Measurements from ENCODE around the gene TENM3. TPM values are rescaled to one million over a fixed set of nuclear protein-coding genes. Genes with fewer than 3 reads are reported as not detected.

The TENM3 gene
- polyA plus RNA-seq, 2 donors, result 0.20 to 0.39 TPM

GRCh38 chr4:182786991-182787390 lies 543.8 kb downstream of the TENM3 start:
- Histone ChIP-seq H3K27me3 (ENCODE audit: control insufficient read depth in 1 of 2, insufficient read depth in 2 of 2, low read length in 2 of 2) (no peaks in the 10 kb centered on the region), H3K4me1 (ENCODE audit: control insufficient read depth in 2 of 2, insufficient read depth in 2 of 2, low read length in 1 of 2) (no peaks in the 10 kb centered on the region), H3K4me3 (ENCODE audit: low read depth in 1 of 2, low read length in 2 of 2) (no peak overlapping the region), H3K9me3 (ENCODE audit: control insufficient read depth in 2 of 2, insufficient read depth in 1 of 2, low read depth in 1 of 2, low read length in 1 of 2) (no peaks in the 10 kb centered on the region), H3K36me3 (ENCODE audit: control insufficient read depth in 2 of 2, insufficient read depth in 2 of 2, low read length in 1 of 2) (no peaks in the 10 kb centered on the region), H3K27ac (ENCODE audit: low read depth in 2 of 2, low read length in 1 of 2) (no peak overlapping the region)
- WGBS, 2 donors, result 84 to 87% methylated on average over 6 of the region's 6 CpGs

- WGBS, 2 donors, result 68 to 80% methylated on average over 7 of the region's 7 CpGs
- Histone ChIP-seq H3K4me3 (ENCODE audit: low read depth in 1 of 2, low read length in 2 of 2) (no peak overlapping the region), H3K4me1 (ENCODE audit: control insufficient read depth in 2 of 2, insufficient read depth in 2 of 2, low read length in 1 of 2) (no peaks in the 10 kb centered on the region), H3K27ac (ENCODE audit: low read depth in 2 of 2, low read length in 1 of 2) (no peak overlapping the region), H3K9me3 (ENCODE audit: control insufficient read depth in 2 of 2, insufficient read depth in 1 of 2, low read depth in 1 of 2, low read length in 1 of 2) (no peaks in the 10 kb centered on the region), H3K27me3 (ENCODE audit: control insufficient read depth in 1 of 2, insufficient read depth in 2 of 2, low read length in 2 of 2) (no peaks in the 10 kb centered on the region), H3K36me3 (ENCODE audit: control insufficient read depth in 2 of 2, insufficient read depth in 2 of 2, low read length in 1 of 2) (no peaks in the 10 kb centered on the region)
These were observed 545.0 kb downstream of the TENM3 start for GRCh38 chr4:182788201-182788600.

- Histone ChIP-seq H3K27ac (ENCODE audit: low read depth in 2 of 2, low read length in 1 of 2) (no peak overlapping the region), H3K9me3 (ENCODE audit: control insufficient read depth in 2 of 2, insufficient read depth in 1 of 2, low read depth in 1 of 2, low read length in 1 of 2) (no peaks in the 10 kb centered on the region), H3K4me3 (ENCODE audit: low read depth in 1 of 2, low read length in 2 of 2) (no peak overlapping the region), H3K4me1 (ENCODE audit: control insufficient read depth in 2 of 2, insufficient read depth in 2 of 2, low read length in 1 of 2) (no peaks in the 10 kb centered on the region), H3K36me3 (ENCODE audit: control insufficient read depth in 2 of 2, insufficient read depth in 2 of 2, low read length in 1 of 2) (no peaks in the 10 kb centered on the region), H3K27me3 (ENCODE audit: control insufficient read depth in 1 of 2, insufficient read depth in 2 of 2, low read length in 2 of 2) (no peaks in the 10 kb centered on the region)
- WGBS, 2 donors, result 74% methylated on average over 7 of the region's 7 CpGs
These were observed 546.3 kb downstream of the TENM3 start for GRCh38 chr4:182789529-182789928.

GRCh38 chr4:182795446-182796238 lies 552.4 kb downstream of the TENM3 start:
- H3K4me1 ChIP-seq (ENCODE audit: control insufficient read depth in 2 of 2, insufficient read depth in 2 of 2, low read length in 1 of 2), result no peaks in the 10 kb centered on the region
- peaks cover 0 to 1% of the 10 kb centered on the region in 2 donors for H3K36me3 ChIP-seq (ENCODE audit: control insufficient read depth in 2 of 2, insufficient read depth in 2 of 2, low read length in 1 of 2)
- no peak overlapping the region for H3K27ac ChIP-seq (ENCODE audit: low read depth in 2 of 2, low read length in 1 of 2)
- peaks cover 3 to 5% of the 10 kb centered on the region in 2 donors for H3K9me3 ChIP-seq (ENCODE audit: control insufficient read depth in 2 of 2, insufficient read depth in 1 of 2, low read depth in 1 of 2, low read length in 1 of 2)
- WGBS, 2 donors, result 60 to 74% methylated on average over 6 of the region's 6 CpGs
- no peaks in the 10 kb centered on the region for H3K27me3 ChIP-seq (ENCODE audit: control insufficient read depth in 1 of 2, insufficient read depth in 2 of 2, low read length in 2 of 2)
- H3K4me3 ChIP-seq (ENCODE audit: low read depth in 1 of 2, low read length in 2 of 2), result no peak overlapping the region

GRCh38 chr4:182799515-182800215 lies 556.5 kb downstream of the TENM3 start:
- Histone ChIP-seq H3K4me3 (ENCODE audit: low read depth in 1 of 2, low read length in 2 of 2) (no peak overlapping the region), H3K27ac (ENCODE audit: low read depth in 2 of 2, low read length in 1 of 2) (no peak overlapping the region), H3K27me3 (ENCODE audit: control insufficient read depth in 1 of 2, insufficient read depth in 2 of 2, low read length in 2 of 2) (no peaks in the 10 kb centered on the region), H3K36me3 (ENCODE audit: control insufficient read depth in 2 of 2, insufficient read depth in 2 of 2, low read length in 1 of 2) (peaks cover 0 to 1% of the 10 kb centered on the region in 2 donors), H3K9me3 (ENCODE audit: control insufficient read depth in 2 of 2, insufficient read depth in 1 of 2, low read depth in 1 of 2, low read length in 1 of 2) (peaks cover 3 to 5% of the 10 kb centered on the region in 2 donors), H3K4me1 (ENCODE audit: control insufficient read depth in 2 of 2, insufficient read depth in 2 of 2, low read length in 1 of 2) (no peaks in the 10 kb centered on the region)
- WGBS, 2 donors, result 96% methylated on average over 85 of the region's 85 CpGs

GRCh38 chr4:182800216-182800515 lies 557.0 kb downstream of the TENM3 start:
- Histone ChIP-seq H3K9me3 (ENCODE audit: control insufficient read depth in 2 of 2, insufficient read depth in 1 of 2, low read depth in 1 of 2, low read length in 1 of 2) (peaks cover 3 to 5% of the 10 kb centered on the region in 2 donors), H3K4me1 (ENCODE audit: control insufficient read depth in 2 of 2, insufficient read depth in 2 of 2, low read length in 1 of 2) (no peaks in the 10 kb centered on the region), H3K27me3 (ENCODE audit: control insufficient read depth in 1 of 2, insufficient read depth in 2 of 2, low read length in 2 of 2) (no peaks in the 10 kb centered on the region), H3K27ac (ENCODE audit: low read depth in 2 of 2, low read length in 1 of 2) (no peak overlapping the region), H3K4me3 (ENCODE audit: low read depth in 1 of 2, low read length in 2 of 2) (no peak overlapping the region), H3K36me3 (ENCODE audit: control insufficient read depth in 2 of 2, insufficient read depth in 2 of 2, low read length in 1 of 2) (peaks cover 0 to 1% of the 10 kb centered on the region in 2 donors)
- WGBS, 2 donors, result 90 to 95% methylated on average over 29 of the region's 29 CpGs

- H3K36me3 ChIP-seq (ENCODE audit: control insufficient read depth in 2 of 2, insufficient read depth in 2 of 2, low read length in 1 of 2), result peaks cover 0 to 1% of the 10 kb centered on the region in 2 donors
- H3K27ac ChIP-seq (ENCODE audit: low read depth in 2 of 2, low read length in 1 of 2), result no peak overlapping the region
- H3K4me1 ChIP-seq (ENCODE audit: control insufficient read depth in 2 of 2, insufficient read depth in 2 of 2, low read length in 1 of 2), result no peaks in the 10 kb centered on the region
- peaks cover 3 to 5% of the 10 kb centered on the region in 2 donors for H3K9me3 ChIP-seq (ENCODE audit: control insufficient read depth in 2 of 2, insufficient read depth in 1 of 2, low read depth in 1 of 2, low read length in 1 of 2)
- H3K4me3 ChIP-seq (ENCODE audit: low read depth in 1 of 2, low read length in 2 of 2), result no peak overlapping the region
- H3K27me3 ChIP-seq (ENCODE audit: control insufficient read depth in 1 of 2, insufficient read depth in 2 of 2, low read length in 2 of 2), result no peaks in the 10 kb centered on the region
- WGBS, 2 donors, result 71 to 83% methylated on average over 15 of the region's 15 CpGs
These were observed 558.4 kb downstream of the TENM3 start for GRCh38 chr4:182801636-182802035.

GRCh38 chr4:182802621-182803020 lies 559.4 kb downstream of the TENM3 start:
- no peaks in the 10 kb centered on the region for H3K27me3 ChIP-seq (ENCODE audit: control insufficient read depth in 1 of 2, insufficient read depth in 2 of 2, low read length in 2 of 2)
- H3K36me3 ChIP-seq (ENCODE audit: control insufficient read depth in 2 of 2, insufficient read depth in 2 of 2, low read length in 1 of 2), result peaks cover 0 to 1% of the 10 kb centered on the region in 2 donors
- no peak overlapping the region for H3K4me3 ChIP-seq (ENCODE audit: low read depth in 1 of 2, low read length in 2 of 2)
- H3K9me3 ChIP-seq (ENCODE audit: control insufficient read depth in 2 of 2, insufficient read depth in 1 of 2, low read depth in 1 of 2, low read length in 1 of 2), result peaks cover 3 to 5% of the 10 kb centered on the region in 2 donors
- H3K4me1 ChIP-seq (ENCODE audit: control insufficient read depth in 2 of 2, insufficient read depth in 2 of 2, low read length in 1 of 2), result no peaks in the 10 kb centered on the region
- no peak overlapping the region for H3K27ac ChIP-seq (ENCODE audit: low read depth in 2 of 2, low read length in 1 of 2)

GRCh38 chr4:182803235-182803634 lies 560.0 kb downstream of the TENM3 start:
- Histone ChIP-seq H3K27ac (ENCODE audit: low read depth in 2 of 2, low read length in 1 of 2) (no peak overlapping the region), H3K9me3 (ENCODE audit: control insufficient read depth in 2 of 2, insufficient read depth in 1 of 2, low read depth in 1 of 2, low read length in 1 of 2) (peaks cover 3 to 5% of the 10 kb centered on the region in 2 donors)
- 73 to 76% methylated on average over 6 of the region's 6 CpGs for WGBS, 2 donors

More at GRCh38 chr4:182803235-182803634, 560.0 kb downstream of the TENM3 start:
- Histone ChIP-seq H3K36me3 (ENCODE audit: control insufficient read depth in 2 of 2, insufficient read depth in 2 of 2, low read length in 1 of 2) (peaks cover 0 to 1% of the 10 kb centered on the region in 2 donors), H3K4me3 (ENCODE audit: low read depth in 1 of 2, low read length in 2 of 2) (no peak overlapping the region), H3K4me1 (ENCODE audit: control insufficient read depth in 2 of 2, insufficient read depth in 2 of 2, low read length in 1 of 2) (no peaks in the 10 kb centered on the region), H3K27me3 (ENCODE audit: control insufficient read depth in 1 of 2, insufficient read depth in 2 of 2, low read length in 2 of 2) (no peaks in the 10 kb centered on the region)
